Measurements from ENCODE around the gene THEM4.
"Not testable (repeated sequence)": the region's sequence is repeated elsewhere in the genome, so short reads cannot be mapped to it uniquely, and the experiment has no call there.

THEM4 gene

GRCh38 chr1:151892190-151892589, 17.1 kb downstream of the THEM4 start:
- no peak for DNase-seq

- no peak for DNase-seq
Measured at GRCh38 chr1:151891512-151891911, 17.8 kb downstream of the THEM4 start.

GRCh38 chr1:151888972-151889570, 20.2 kb downstream of the THEM4 start:
- DNase-seq = peak; percentile 29

- no peak for DNase-seq
Measured at GRCh38 chr1:151887028-151887427, 22.3 kb downstream of the THEM4 start.

- no peak for DNase-seq
Measured at GRCh38 chr1:151885479-151885878, 23.8 kb downstream of the THEM4 start.

GRCh38 chr1:151884879-151885278, 24.4 kb downstream of the THEM4 start:
- not testable (repeated sequence) for DNase-seq

- DNase-seq = not testable (repeated sequence)
Measured at GRCh38 chr1:151884445-151884844, 24.9 kb downstream of the THEM4 start.

GRCh38 chr1:151883898-151884297, 25.4 kb downstream of the THEM4 start:
- not testable (repeated sequence) for DNase-seq

GRCh38 chr1:151882918-151883317, 26.4 kb downstream of the THEM4 start:
- DNase-seq = not testable (repeated sequence)

GRCh38 chr1:151882466-151882865, 26.8 kb downstream of the THEM4 start:
- no peak for DNase-seq

GRCh38 chr1:151881479-151881878, 27.8 kb downstream of the THEM4 start:
- peak; percentile 10 for DNase-seq

- DNase-seq = no peak
Measured at GRCh38 chr1:151875419-151876097, 33.8 kb downstream of the THEM4 start.

GRCh38 chr1:151872776-151873175, 36.5 kb downstream of the THEM4 start:
- DNase-seq = not testable (repeated sequence)

- no peak for DNase-seq
Measured at GRCh38 chr1:151871284-151872030, 37.9 kb downstream of the THEM4 start.

GRCh38 chr1:151868486-151868885, 40.8 kb downstream of the THEM4 start:
- DNase-seq = no peak

GRCh38 chr1:151867765-151868411, 41.4 kb downstream of the THEM4 start:
- DNase-seq = no peak

GRCh38 chr1:151867321-151867720, 42.0 kb downstream of the THEM4 start:
- DNase-seq = no peak

GRCh38 chr1:151864411-151864810, 44.9 kb downstream of the THEM4 start:
- DNase-seq = no peak

- DNase-seq = no peak
Measured at GRCh38 chr1:151862604-151863003, 46.7 kb downstream of the THEM4 start.

- no peak for DNase-seq
Measured at GRCh38 chr1:151860504-151861187, 48.7 kb downstream of the THEM4 start.

- no peak for DNase-seq
Measured at GRCh38 chr1:151859891-151860293, 49.4 kb downstream of the THEM4 start.

GRCh38 chr1:151858886-151859665, 50.2 kb downstream of the THEM4 start:
- DNase-seq = no peak

Data from NCI-H2171 treated with DMSO at 0.1 percent for 48 hours (cell line).